Caco-2 (cell line): ENCODE data around the gene WNT9A. TPM values are rescaled to one million over a fixed set of nuclear protein-coding genes. Genes with fewer than 3 reads are reported as not detected.

ENCODE experiments used
- BruUV-seq: library from RNA; stranded (reverse); fragments of 400-500 nt; replicated peaks from 2 replicates; lab custom pipeline; 2021; lab: Mats Ljungman, UMichigan
- CTCF ChIA-PET: fragments of 300-600 bp; sonication (Branson Sonifier 250); formaldehyde crosslinking; loops from one replicate; lab custom pipeline; 2022; ENCODE audit warnings: antibody characterized with exemption; lab: Charles Lee
- POLR2A ChIA-PET: fragments of 300-600 bp; sonication (Branson Sonifier 250); formaldehyde crosslinking; loops from one replicate; lab custom pipeline; 2022; ENCODE audit warnings: antibody characterized with exemption; lab: Charles Lee
- DNase-seq, 2 experiments: peaks; one replicate each; pipeline versions ENCODE4 v3.0.0 to v3.0.0-alpha.2; 2020 to 2022
- H3K27me3 ChIP-seq: replicated peaks from 2 replicates; pipeline ENCODE4 v1.6.0; 2011; ENCODE audit warnings: low read length; ENCODE audit not compliant: control insufficient read depth, insufficient read depth
- H3K36me3 ChIP-seq: 2 replicates; pipeline ENCODE4 v1.5.1; 2011; ENCODE audit warnings: low read length; ENCODE audit not compliant: control insufficient read depth, insufficient read depth
- H3K4me1 ChIP-seq: fragments of 250-450 bp; sonication (Bioruptor Pico); 2 replicates; pipeline ENCODE4 v1.5.1; 2020; ENCODE audit warnings: mild to moderate bottlenecking
- H3K4me3 ChIP-seq: 2 replicates; pipeline ENCODE4 v1.5.1; 2011; ENCODE audit warnings: low read depth, mild to moderate bottlenecking, control low read depth, low read length
- H3K9me3 ChIP-seq: fragments of 250-450 bp; sonication (Bioruptor Pico); 2 replicates; pipeline ENCODE4 v1.5.1; 2020; ENCODE audit warnings: mild to moderate bottlenecking, moderate library complexity
- H3K27ac Mint-ChIP-seq: one replicate; pipeline ENCODE4 v1.8.0; 2022; ENCODE audit warnings: mixed read lengths; ENCODE audit not compliant: unreplicated experiment
- H3K27me3 Mint-ChIP-seq: one replicate; pipeline ENCODE4 v1.8.0; 2022; ENCODE audit warnings: mixed read lengths; ENCODE audit not compliant: insufficient read depth, unreplicated experiment
- H3K36me3 Mint-ChIP-seq: one replicate; pipeline ENCODE4 v1.8.0; 2022; ENCODE audit warnings: mild to moderate bottlenecking, mixed read lengths; ENCODE audit not compliant: insufficient read depth, unreplicated experiment
- H3K4me1 Mint-ChIP-seq: one replicate; pipeline ENCODE4 v1.8.0; 2022; ENCODE audit warnings: low read depth, mixed read lengths; ENCODE audit not compliant: unreplicated experiment
- H3K4me3 Mint-ChIP-seq: one replicate; pipeline ENCODE4 v1.8.0; 2022; ENCODE audit warnings: mild to moderate bottlenecking, moderate library complexity, mixed read lengths; ENCODE audit not compliant: unreplicated experiment
- H3K9me3 Mint-ChIP-seq: one replicate; pipeline ENCODE4 v1.8.0; 2022; ENCODE audit warnings: mixed read lengths; ENCODE audit not compliant: unreplicated experiment
- intact Hi-C: fragments of 100-400 bp; cut with micrococcal nuclease; formaldehyde crosslinking; loops from one replicate; pipeline ENCODE4 v1.10.0; 2022; ENCODE audit not compliant: unreplicated experiment
- total RNA-seq: library from RNA; stranded (reverse); gene quantifications from 2 replicates; pipeline ENCODE4 v1.2.3, GENCODE V29; 2022
- TF ChIP-seq, protein P1 (sequence below), 2 experiments: fragments of 200-600 bp in 1 of 2; IDR thresholded peaks; 1 replicate in 1 of 2; 2 replicates in 1 of 2; pipeline versions ENCODE4 v1.5.1 to v1.8.0; 2011 to 2022; ENCODE audit warnings: antibody characterized with exemption in 1 of 2, control low read depth in 1 of 2, inconsistent platforms in 1 of 2, low read depth in 1 of 2, low read length in 1 of 2, mild to moderate bottlenecking in 1 of 2, moderate library complexity in 1 of 2; ENCODE audit not compliant: insufficient read depth in 1 of 2, severe bottlenecking in 1 of 2, unreplicated experiment in 1 of 2

Gene WNT9A
- total RNA-seq, 1 experiment from 2014 or later, result 0.68 TPM

DNA sequence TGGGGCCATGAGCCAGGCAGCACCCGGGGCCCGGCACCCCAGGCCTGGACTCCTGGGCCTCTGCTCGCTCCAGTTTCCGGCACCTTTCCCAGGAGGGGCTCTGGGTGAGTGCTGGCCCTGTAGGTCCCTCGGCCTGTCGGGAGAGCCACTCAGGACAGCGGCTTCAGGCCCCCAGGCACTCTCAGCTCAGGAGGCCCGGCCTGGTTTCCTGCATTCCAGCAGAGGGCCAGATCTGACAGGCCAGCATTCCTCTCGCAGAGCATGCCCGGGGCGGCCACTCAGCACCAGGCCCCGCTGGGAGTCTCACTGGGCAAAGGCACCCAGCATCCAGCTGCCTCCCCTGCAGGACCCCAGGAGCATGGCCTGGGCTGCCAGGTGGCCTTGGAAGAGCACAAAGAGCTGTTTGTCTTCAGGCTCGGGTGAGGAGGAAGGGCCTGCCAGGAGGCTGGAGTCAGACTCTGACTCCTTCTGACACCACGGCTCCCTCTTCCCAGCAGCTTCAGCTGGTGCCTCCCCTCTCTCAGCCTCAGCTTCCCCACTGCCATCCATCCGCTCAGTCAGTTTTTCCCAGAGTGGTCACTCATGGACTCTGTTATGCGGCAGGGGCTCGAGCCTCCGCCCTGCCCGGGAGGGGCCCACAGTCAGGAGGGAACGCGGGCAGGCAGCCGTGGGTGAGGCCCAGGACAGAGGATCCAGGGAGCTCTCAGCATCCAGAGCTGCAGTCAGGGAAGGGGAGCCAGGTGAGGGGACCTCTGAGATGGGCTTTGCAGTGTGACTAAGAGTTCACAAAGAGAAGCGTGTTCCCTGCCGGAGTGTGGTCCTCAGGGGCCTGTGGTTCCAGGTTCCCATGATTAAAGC, 51.7 kb downstream of the WNT9A start:
- TF ChIP-seq, protein P1, sequence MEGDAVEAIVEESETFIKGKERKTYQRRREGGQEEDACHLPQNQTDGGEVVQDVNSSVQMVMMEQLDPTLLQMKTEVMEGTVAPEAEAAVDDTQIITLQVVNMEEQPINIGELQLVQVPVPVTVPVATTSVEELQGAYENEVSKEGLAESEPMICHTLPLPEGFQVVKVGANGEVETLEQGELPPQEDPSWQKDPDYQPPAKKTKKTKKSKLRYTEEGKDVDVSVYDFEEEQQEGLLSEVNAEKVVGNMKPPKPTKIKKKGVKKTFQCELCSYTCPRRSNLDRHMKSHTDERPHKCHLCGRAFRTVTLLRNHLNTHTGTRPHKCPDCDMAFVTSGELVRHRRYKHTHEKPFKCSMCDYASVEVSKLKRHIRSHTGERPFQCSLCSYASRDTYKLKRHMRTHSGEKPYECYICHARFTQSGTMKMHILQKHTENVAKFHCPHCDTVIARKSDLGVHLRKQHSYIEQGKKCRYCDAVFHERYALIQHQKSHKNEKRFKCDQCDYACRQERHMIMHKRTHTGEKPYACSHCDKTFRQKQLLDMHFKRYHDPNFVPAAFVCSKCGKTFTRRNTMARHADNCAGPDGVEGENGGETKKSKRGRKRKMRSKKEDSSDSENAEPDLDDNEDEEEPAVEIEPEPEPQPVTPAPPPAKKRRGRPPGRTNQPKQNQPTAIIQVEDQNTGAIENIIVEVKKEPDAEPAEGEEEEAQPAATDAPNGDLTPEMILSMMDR (IDR thresholded peaks at IDR 0.05; ENCODE audit: insufficient read depth in 1 of 2, low read depth in 1 of 2, low read length in 1 of 2, severe bottlenecking in 1 of 2, unreplicated experiment in 1 of 2), result no peak
- Histone ChIP-seq H3K4me1 (peaks cover 45% of the 10 kb centered on the region), H3K36me3 (no peaks in the 10 kb centered on the region), H3K9me3 (no peaks in the 10 kb centered on the region), H3K4me3 (no peak overlapping the region), H3K27me3 (no peaks in the 10 kb centered on the region)
- Mint-ChIP-seq H3K27ac (no peak overlapping the region), H3K27me3 (no peaks in the 10 kb centered on the region), H3K36me3 (no peaks in the 10 kb centered on the region), H3K4me3 (no peak overlapping the region), H3K9me3 (no peaks in the 10 kb centered on the region), H3K4me1 (peaks cover 4% of the 10 kb centered on the region)
- BruUV-seq, result no TSS peak
- intact Hi-C loops, result no loop called here
- ChIA-PET CTCF (no interaction called here), POLR2A (no interaction called here)
- DNase-seq, result peak; percentile 48 to 79

DNA sequence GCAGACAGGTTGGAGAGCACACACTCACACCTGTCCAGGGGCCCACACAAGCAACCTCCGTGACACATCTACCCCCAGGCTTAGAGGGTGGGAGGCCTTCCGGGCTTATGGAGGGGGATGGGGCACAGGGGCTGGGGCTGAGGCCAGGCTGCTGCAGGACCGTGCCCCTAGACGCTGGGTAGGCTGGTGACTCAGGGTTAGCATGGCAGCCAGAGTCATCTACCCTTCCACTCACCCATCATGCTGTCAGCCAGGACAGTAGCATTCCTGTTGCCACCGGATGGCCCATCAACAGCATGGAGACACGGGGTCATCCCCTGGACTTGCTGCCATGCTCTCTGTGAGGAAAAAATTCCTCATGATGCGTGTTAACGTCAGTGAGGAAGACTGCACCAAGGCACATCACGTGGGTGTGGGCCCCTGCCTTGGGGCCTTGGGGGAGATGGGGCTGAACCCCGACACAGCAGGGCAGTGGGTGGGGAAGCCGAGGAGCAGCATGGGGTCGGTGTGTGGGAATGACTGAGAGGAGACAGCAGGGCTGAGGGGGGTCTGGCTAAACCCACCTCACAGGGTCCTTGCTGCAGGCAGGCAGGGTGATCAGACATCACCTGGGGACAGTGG, 52.8 kb downstream of the WNT9A start:
- ChIA-PET POLR2A (no interaction called here), CTCF (no interaction called here)
- Mint-ChIP-seq H3K36me3 (no peaks in the 10 kb centered on the region), H3K27ac (no peak overlapping the region), H3K9me3 (no peaks in the 10 kb centered on the region), H3K4me3 (no peak overlapping the region), H3K4me1 (peaks cover 4% of the 10 kb centered on the region), H3K27me3 (no peaks in the 10 kb centered on the region)
- no TSS peak for BruUV-seq
- H3K27me3 ChIP-seq, result no peaks in the 10 kb centered on the region
- H3K36me3 ChIP-seq, result no peaks in the 10 kb centered on the region
- TF ChIP-seq, protein P1 (IDR thresholded peaks at IDR 0.05; ENCODE audit: insufficient read depth in 1 of 2, low read depth in 1 of 2, low read length in 1 of 2, severe bottlenecking in 1 of 2, unreplicated experiment in 1 of 2), result no peak
- DNase-seq, result peak in 1 of 2 experiments; percentile 26
- intact Hi-C loops, result loop anchor here (5.0 kb wide), 1 partner anchor 108 kb away; no protein-coding TSS in a partner anchor
- no peak overlapping the region for H3K4me3 ChIP-seq
- H3K4me1 ChIP-seq, result peaks cover 45% of the 10 kb centered on the region
- no peaks in the 10 kb centered on the region for H3K9me3 ChIP-seq

DNA sequence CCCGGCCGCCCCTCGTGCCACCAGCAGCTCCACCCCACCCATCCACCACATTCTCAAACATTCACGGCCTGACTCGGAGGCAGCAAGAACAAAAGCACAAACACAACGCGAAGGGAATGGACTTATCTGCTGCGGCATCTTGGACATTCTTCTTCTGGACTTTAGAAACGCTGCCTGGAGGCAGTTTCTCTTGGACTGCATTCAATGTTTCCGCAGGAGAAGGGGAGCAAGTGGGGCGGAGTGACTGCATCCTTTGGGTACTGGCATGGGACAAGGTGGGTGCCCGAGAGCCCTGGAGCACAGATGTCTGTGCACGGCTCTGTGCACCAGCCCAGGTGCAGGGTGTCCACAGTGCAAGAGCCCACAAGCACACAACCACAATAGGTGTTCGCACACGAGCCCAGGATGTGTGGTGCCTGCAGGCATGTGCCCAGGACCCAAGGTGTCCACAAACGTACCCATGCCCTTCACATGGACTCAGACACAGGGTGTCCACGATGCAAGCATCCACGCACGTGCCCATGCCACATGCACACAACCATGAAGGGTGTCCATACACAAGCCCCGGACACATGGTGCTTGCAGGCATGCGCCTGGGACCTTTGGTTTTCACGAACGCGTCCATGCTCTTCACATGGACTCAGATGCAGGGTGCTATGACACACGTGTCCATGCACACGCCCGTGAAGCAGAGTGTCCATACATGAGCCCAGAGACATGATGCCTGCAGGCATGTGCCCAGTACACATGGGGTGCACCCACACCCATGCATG, 53.6 kb downstream of the WNT9A start:
- no TSS peak for BruUV-seq
- H3K4me1 ChIP-seq, result peaks cover 45% of the 10 kb centered on the region
- no peaks in the 10 kb centered on the region for H3K9me3 ChIP-seq
- H3K4me1 Mint-ChIP-seq, result peaks cover 4% of the 10 kb centered on the region
- H3K4me3 Mint-ChIP-seq, result no peak overlapping the region
- H3K27me3 ChIP-seq, result no peaks in the 10 kb centered on the region
- ChIA-PET POLR2A (no interaction called here), CTCF (no interaction called here)
- H3K27me3 Mint-ChIP-seq, result no peaks in the 10 kb centered on the region
- H3K4me3 ChIP-seq, result no peak overlapping the region
- H3K36me3 ChIP-seq, result no peaks in the 10 kb centered on the region
- intact Hi-C loops, result loop anchor here (5.0 kb wide), 1 partner anchor 107 kb away; no protein-coding TSS in a partner anchor
- no peaks in the 10 kb centered on the region for H3K36me3 Mint-ChIP-seq
- H3K27ac Mint-ChIP-seq, result no peak overlapping the region
- no peaks in the 10 kb centered on the region for H3K9me3 Mint-ChIP-seq
- TF ChIP-seq, protein P1 (IDR thresholded peaks at IDR 0.05; ENCODE audit: insufficient read depth in 1 of 2, low read depth in 1 of 2, low read length in 1 of 2, severe bottlenecking in 1 of 2, unreplicated experiment in 1 of 2), result no peak
- peak in 1 of 2 experiments; percentile 55 for DNase-seq
